ENCODE data around the gene ALB.

DNA sequence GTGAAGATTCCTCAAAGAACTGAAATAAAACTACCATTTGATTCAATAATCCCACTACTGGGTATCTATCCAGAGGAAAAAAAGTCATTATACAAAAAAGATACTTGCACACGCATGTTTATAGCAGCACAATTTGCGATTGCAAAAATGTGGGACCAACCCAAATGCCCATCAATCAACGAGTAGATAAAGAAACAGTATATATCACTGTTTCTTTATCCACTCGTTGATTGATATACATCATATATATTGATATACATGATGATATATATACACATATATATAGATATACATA is 18.3 kb downstream of the ALB start:
- TF ChIP-seq, protein P1, sequence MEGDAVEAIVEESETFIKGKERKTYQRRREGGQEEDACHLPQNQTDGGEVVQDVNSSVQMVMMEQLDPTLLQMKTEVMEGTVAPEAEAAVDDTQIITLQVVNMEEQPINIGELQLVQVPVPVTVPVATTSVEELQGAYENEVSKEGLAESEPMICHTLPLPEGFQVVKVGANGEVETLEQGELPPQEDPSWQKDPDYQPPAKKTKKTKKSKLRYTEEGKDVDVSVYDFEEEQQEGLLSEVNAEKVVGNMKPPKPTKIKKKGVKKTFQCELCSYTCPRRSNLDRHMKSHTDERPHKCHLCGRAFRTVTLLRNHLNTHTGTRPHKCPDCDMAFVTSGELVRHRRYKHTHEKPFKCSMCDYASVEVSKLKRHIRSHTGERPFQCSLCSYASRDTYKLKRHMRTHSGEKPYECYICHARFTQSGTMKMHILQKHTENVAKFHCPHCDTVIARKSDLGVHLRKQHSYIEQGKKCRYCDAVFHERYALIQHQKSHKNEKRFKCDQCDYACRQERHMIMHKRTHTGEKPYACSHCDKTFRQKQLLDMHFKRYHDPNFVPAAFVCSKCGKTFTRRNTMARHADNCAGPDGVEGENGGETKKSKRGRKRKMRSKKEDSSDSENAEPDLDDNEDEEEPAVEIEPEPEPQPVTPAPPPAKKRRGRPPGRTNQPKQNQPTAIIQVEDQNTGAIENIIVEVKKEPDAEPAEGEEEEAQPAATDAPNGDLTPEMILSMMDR (IDR thresholded peaks at IDR 0.05) = no peak
- TF ChIP-seq NFYB (CRISPR knock-in tag; conservative IDR thresholded peaks at IDR 0.05; ENCODE audit: low read depth) = no peak
- no peak for TF ChIP-seq SP1 (CRISPR knock-in tag; conservative IDR thresholded peaks at IDR 0.05)
- no peak for TF ChIP-seq IRF2 (CRISPR knock-in tag; IDR thresholded peaks at IDR 0.05; ENCODE audit: borderline replicate concordance, low read depth)
